HEK293 (cell line): ENCODE measurements around the gene SLFN5.

ENCODE experiments used
- CTCF ChIA-PET: fragments of 350-600 bp; formaldehyde crosslinking; extraction: SDS; loops from one replicate; lab custom pipeline; 2021; ENCODE audit warnings: antibody characterized with exemption; lab: Yijun Ruan, JAX
- POLR2A ChIA-PET: fragments of 300-600 bp; formaldehyde crosslinking; extraction: SDS; loops from one replicate; lab custom pipeline; 2020; ENCODE audit warnings: antibody characterized with exemption, inconsistent platforms; lab: Yijun Ruan, JAX
- H3K27ac ChIP-seq: fragments of 200-500 bp; sonication (Bioruptor generic); 2 replicates; pipeline ENCODE4 v1.5.1; 2014; ENCODE audit warnings: low read depth, low read length, control low read depth, inconsistent platforms; ENCODE audit errors: extremely low read depth
- H3K36me3 ChIP-seq, 2 experiments: fragments of 200-500 bp in 1 of 2; sonication (Bioruptor generic) in 1 of 2; 1 replicate in 1 of 2; 2 replicates in 1 of 2; pipeline ENCODE4 v1.5.1; 2014 to 2017; ENCODE audit warnings: inconsistent platforms in 2 of 2, low read length in 2 of 2; ENCODE audit not compliant: control insufficient read depth in 2 of 2, insufficient read depth in 1 of 2
- H3K4me1 ChIP-seq: fragments of 200-500 bp; sonication (Bioruptor generic); 2 replicates; pipeline ENCODE4 v1.5.1; 2014; ENCODE audit warnings: mild to moderate bottlenecking, low read length, inconsistent platforms; ENCODE audit not compliant: control insufficient read depth, insufficient read depth
- H3K4me3 ChIP-seq: 2 replicates; pipeline ENCODE4 v1.5.1; 2011; ENCODE audit warnings: low read depth, mild to moderate bottlenecking, control low read depth, low read length, moderate library complexity
- H3K9me3 ChIP-seq: fragments of 200-500 bp; sonication (Bioruptor generic); 2 replicates; pipeline ENCODE4 v1.5.1; 2014; ENCODE audit warnings: low read depth, low read length, inconsistent platforms; ENCODE audit not compliant: control insufficient read depth, insufficient read depth
- EGR2 ChIP-seq: fragments of 450-650 bp; formaldehyde crosslinking; IDR thresholded peaks from 2 replicates; pipeline ENCODE4 v1.5.1; 2016; ENCODE audit warnings: low read depth, missing biosample characterization, missing genetic modification characterization
- FEZF1 ChIP-seq: fragments of 450-650 bp; formaldehyde crosslinking; IDR thresholded peaks from 2 replicates; pipeline ENCODE4 v1.5.1; 2016; ENCODE audit warnings: missing biosample characterization, missing genetic modification characterization
- IKZF3 ChIP-seq: fragments of 450-650 bp; IDR thresholded peaks from 2 replicates; pipeline ENCODE4 v1.5.0; 2018; ENCODE audit warnings: missing biosample characterization, mild to moderate bottlenecking, missing genetic modification characterization, moderate library complexity
- KLF7 ChIP-seq: fragments of 450-650 bp; formaldehyde crosslinking; IDR thresholded peaks from 2 replicates; pipeline ENCODE4 v1.5.1; 2016; ENCODE audit warnings: missing biosample characterization, missing genetic modification characterization, borderline replicate concordance
- YY2 ChIP-seq: fragments of 450-650 bp; formaldehyde crosslinking; IDR thresholded peaks from 2 replicates; pipeline ENCODE4 v1.5.1; 2016; ENCODE audit warnings: missing biosample characterization, missing genetic modification characterization
- ZEB2 ChIP-seq: fragments of 450-650 bp; formaldehyde crosslinking; IDR thresholded peaks from 2 replicates; pipeline ENCODE4 v1.5.1; 2016; ENCODE audit warnings: missing biosample characterization, missing genetic modification characterization
- ZNF112 ChIP-seq: fragments of 450-650 bp; formaldehyde crosslinking; IDR thresholded peaks from 2 replicates; pipeline ENCODE4 v1.5.0; 2017; ENCODE audit warnings: missing biosample characterization, missing genetic modification characterization
- ZNF174 ChIP-seq: fragments of 450-650 bp; formaldehyde crosslinking; IDR thresholded peaks from 2 replicates; pipeline ENCODE4 v1.5.0; 2017; ENCODE audit warnings: missing biosample characterization, mild to moderate bottlenecking, missing genetic modification characterization
- ZNF175 ChIP-seq: fragments of 450-650 bp; formaldehyde crosslinking; IDR thresholded peaks from 2 replicates; pipeline ENCODE4 v1.5.1; 2016; ENCODE audit warnings: missing biosample characterization, missing genetic modification characterization
- ZNF211 ChIP-seq: fragments of 450-650 bp; formaldehyde crosslinking; IDR thresholded peaks from 2 replicates; pipeline ENCODE4 v1.5.1; 2016; ENCODE audit warnings: low read depth, missing biosample characterization, missing genetic modification characterization
- ZNF24 ChIP-seq: fragments of 450-650 bp; formaldehyde crosslinking; IDR thresholded peaks from 2 replicates; pipeline ENCODE4 v1.5.1; 2016; ENCODE audit warnings: missing biosample characterization, missing genetic modification characterization
- ZNF274 ChIP-seq, 2 experiments: fragments of 200-500 bp in 1 of 2; fragments of 450-650 bp in 1 of 2; sonication (Bioruptor generic) in 1 of 2; formaldehyde crosslinking in 1 of 2; IDR thresholded peaks; 2 replicates each; pipeline versions ENCODE4 v1.5.1 to v1.6.1; 2014 to 2016; ENCODE audit warnings: borderline replicate concordance in 1 of 2, inconsistent platforms in 1 of 2, low read length in 1 of 2, missing biosample characterization in 1 of 2, missing genetic modification characterization in 1 of 2
- ZNF529 ChIP-seq: fragments of 450-650 bp; formaldehyde crosslinking; IDR thresholded peaks from 2 replicates; pipeline ENCODE4 v1.5.1; 2017; ENCODE audit warnings: missing genetic modification characterization, missing biosample characterization; ENCODE audit not compliant: insufficient replicate concordance
- ZNF549 ChIP-seq: fragments of 450-650 bp; IDR thresholded peaks from 2 replicates; pipeline ENCODE4 v1.5.1; 2018; ENCODE audit warnings: missing biosample characterization, missing genetic modification characterization, mild to moderate bottlenecking, inconsistent platforms, moderate library complexity
- ZNF560 ChIP-seq: fragments of 450-650 bp; formaldehyde crosslinking; IDR thresholded peaks from 2 replicates; pipeline ENCODE4 v1.5.1; 2017; ENCODE audit warnings: missing biosample characterization, missing genetic modification characterization, borderline replicate concordance
- ZNF654 ChIP-seq: fragments of 450-650 bp; formaldehyde crosslinking; IDR thresholded peaks from 2 replicates; pipeline ENCODE4 v1.5.1; 2016; ENCODE audit warnings: low read depth, missing biosample characterization, missing genetic modification characterization
- ZNF747 ChIP-seq: fragments of 450-650 bp; formaldehyde crosslinking; IDR thresholded peaks from 2 replicates; pipeline ENCODE4 v1.5.1; 2016; ENCODE audit warnings: missing biosample characterization, missing genetic modification characterization
- ZNF76 ChIP-seq: fragments of 450-650 bp; formaldehyde crosslinking; IDR thresholded peaks from 2 replicates; pipeline ENCODE4; 2016; ENCODE audit warnings: low read depth, missing biosample characterization, missing genetic modification characterization, borderline replicate concordance
- ZXDB ChIP-seq: fragments of 450-650 bp; formaldehyde crosslinking; IDR thresholded peaks from 2 replicates; pipeline ENCODE4 v1.5.1; 2016; ENCODE audit warnings: missing biosample characterization, missing genetic modification characterization
- TF ChIP-seq, protein P1 (sequence below): fragments of 450-650 bp; formaldehyde crosslinking; IDR thresholded peaks from 2 replicates; pipeline ENCODE4 v1.5.1; 2016; ENCODE audit warnings: missing biosample characterization, missing genetic modification characterization
- TF ChIP-seq, protein P2 (sequence below): fragments of 450-650 bp; formaldehyde crosslinking; IDR thresholded peaks from 2 replicates; pipeline ENCODE4 v1.5.1; 2016; ENCODE audit warnings: missing biosample characterization, missing genetic modification characterization, low read depth
- TF ChIP-seq, protein P3 (sequence below): fragments of 450-650 bp; formaldehyde crosslinking; IDR thresholded peaks from 2 replicates; pipeline ENCODE4 v1.5.1; 2016; ENCODE audit warnings: missing biosample characterization, missing genetic modification characterization

The SLFN5 gene

DNA sequence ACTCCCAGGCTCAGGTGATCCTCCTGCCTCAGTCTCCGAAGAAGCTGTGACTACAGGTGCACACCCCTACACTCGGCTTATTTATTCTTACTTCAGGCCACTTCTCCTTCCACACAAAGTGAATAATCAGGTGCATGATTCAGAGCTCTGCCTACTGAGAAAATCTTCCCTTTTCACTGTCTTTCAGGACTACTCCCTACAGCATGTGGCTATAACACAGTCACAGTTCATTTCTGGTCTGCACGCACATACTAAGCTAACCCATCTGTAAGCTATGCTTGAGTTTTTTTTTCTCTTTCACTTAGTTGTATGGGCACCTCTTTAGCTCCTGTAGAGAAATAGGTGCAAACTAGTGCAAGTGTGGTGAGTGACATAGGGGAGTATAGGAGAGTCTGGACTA is 7.6 kb upstream of the SLFN5 start (continued):
- TF ChIP-seq ZNF274 (IDR thresholded peaks at IDR 0.05; ENCODE audit: low read length) = no peak
- no peak for TF ChIP-seq ZNF274 (tag by site-specific recombination; IDR thresholded peaks at IDR 0.05; ENCODE audit: borderline replicate concordance)
- TF ChIP-seq ZNF560 (tag by site-specific recombination) = no peak
- no peak for TF ChIP-seq YY2 (tag by site-specific recombination)
- TF ChIP-seq ZEB2 (tag by site-specific recombination) = no peak

DNA sequence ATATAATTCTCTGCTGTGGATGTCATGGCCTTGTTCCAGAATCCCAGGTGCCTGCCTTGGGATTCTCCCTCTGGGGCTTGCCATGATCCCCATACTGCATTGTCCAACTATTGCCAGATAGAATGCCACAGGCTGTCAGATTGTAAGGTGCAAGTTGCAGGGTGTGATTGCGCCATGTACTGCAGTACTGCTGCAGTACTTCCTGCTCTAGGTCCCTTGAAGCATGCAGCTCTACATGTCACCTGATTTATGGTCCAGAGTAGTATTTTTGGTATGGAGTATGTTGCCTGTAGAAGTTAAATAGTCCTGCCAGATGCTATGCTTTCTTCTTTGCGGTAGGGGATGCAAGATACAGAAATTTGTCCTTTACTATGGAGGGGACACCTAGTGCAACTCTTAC is 7.0 kb upstream of the SLFN5 start:
- ChIA-PET POLR2A (interaction anchor here (0.6 kb wide), 1 partner anchor 709 kb away, joined by 3 read pairs; no protein-coding TSS in a partner anchor), CTCF (no interaction called here)
- Histone ChIP-seq H3K9me3 (no peaks in the 10 kb centered on the region), H3K27ac (no peak overlapping the region), H3K4me1 (no peaks in the 10 kb centered on the region), H3K36me3 (no peaks in the 10 kb centered on the region), H3K4me3 (no peak overlapping the region)
- TF ChIP-seq ZNF549 (tag by site-specific recombination) (no peak), KLF7 (tag by site-specific recombination) (no peak), ZNF529 (tag by site-specific recombination) (no peak), EGR2 (tag by site-specific recombination) (no peak), ZXDB (tag by site-specific recombination) (no peak), ZNF76 (no peak), ZNF174 (tag by site-specific recombination) (no peak), ZNF654 (no peak), ZNF211 (tag by site-specific recombination) (no peak), ZNF24 (no peak), FEZF1 (tag by site-specific recombination) (no peak), ZNF747 (tag by site-specific recombination) (no peak), ZNF112 (tag by site-specific recombination) (no peak), IKZF3 (no peak), ZNF175 (no peak)
- TF ChIP-seq, protein P1, sequence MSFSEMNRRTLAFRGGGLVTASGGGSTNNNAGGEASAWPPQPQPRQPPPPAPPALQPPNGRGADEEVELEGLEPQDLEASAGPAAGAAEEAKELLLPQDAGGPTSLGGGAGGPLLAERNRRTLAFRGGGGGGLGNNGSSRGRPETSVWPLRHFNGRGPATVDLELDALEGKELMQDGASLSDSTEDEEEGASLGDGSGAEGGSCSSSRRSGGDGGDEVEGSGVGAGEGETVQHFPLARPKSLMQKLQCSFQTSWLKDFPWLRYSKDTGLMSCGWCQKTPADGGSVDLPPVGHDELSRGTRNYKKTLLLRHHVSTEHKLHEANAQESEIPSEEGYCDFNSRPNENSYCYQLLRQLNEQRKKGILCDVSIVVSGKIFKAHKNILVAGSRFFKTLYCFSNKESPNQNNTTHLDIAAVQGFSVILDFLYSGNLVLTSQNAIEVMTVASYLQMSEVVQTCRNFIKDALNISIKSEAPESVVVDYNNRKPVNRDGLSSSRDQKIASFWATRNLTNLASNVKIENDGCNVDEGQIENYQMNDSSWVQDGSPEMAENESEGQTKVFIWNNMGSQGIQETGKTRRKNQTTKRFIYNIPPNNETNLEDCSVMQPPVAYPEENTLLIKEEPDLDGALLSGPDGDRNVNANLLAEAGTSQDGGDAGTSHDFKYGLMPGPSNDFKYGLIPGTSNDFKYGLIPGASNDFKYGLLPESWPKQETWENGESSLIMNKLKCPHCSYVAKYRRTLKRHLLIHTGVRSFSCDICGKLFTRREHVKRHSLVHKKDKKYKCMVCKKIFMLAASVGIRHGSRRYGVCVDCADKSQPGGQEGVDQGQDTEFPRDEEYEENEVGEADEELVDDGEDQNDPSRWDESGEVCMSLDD (tag by site-specific recombination) = no peak
- TF ChIP-seq, protein P2, sequence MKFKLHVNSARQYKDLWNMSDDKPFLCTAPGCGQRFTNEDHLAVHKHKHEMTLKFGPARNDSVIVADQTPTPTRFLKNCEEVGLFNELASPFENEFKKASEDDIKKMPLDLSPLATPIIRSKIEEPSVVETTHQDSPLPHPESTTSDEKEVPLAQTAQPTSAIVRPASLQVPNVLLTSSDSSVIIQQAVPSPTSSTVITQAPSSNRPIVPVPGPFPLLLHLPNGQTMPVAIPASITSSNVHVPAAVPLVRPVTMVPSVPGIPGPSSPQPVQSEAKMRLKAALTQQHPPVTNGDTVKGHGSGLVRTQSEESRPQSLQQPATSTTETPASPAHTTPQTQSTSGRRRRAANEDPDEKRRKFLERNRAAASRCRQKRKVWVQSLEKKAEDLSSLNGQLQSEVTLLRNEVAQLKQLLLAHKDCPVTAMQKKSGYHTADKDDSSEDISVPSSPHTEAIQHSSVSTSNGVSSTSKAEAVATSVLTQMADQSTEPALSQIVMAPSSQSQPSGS (tag by site-specific recombination) = no peak
- TF ChIP-seq, protein P3, sequence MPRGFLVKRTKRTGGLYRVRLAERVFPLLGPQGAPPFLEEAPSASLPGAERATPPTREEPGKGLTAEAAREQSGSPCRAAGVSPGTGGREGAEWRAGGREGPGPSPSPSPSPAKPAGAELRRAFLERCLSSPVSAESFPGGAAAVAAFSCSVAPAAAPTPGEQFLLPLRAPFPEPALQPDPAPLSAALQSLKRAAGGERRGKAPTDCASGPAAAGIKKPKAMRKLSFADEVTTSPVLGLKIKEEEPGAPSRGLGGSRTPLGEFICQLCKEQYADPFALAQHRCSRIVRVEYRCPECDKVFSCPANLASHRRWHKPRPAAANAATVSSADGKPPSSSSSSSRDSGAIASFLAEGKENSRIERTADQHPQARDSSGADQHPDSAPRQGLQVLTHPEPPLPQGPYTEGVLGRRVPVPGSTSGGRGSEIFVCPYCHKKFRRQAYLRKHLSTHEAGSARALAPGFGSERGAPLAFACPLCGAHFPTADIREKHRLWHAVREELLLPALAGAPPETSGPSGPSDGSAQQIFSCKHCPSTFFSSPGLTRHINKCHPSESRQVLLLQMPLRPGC (tag by site-specific recombination) = no peak
